Progenitor cell of endocrine pancreas (in vitro differentiated cells): ENCODE measurements around the gene DNAJC5G. TPM values are rescaled to one million over a fixed set of nuclear protein-coding genes. Genes with fewer than 3 reads are reported as not detected.

ENCODE experiments used
- DNase-seq: peaks from one replicate; pipeline ENCODE4 v3.0.0; 2021; ENCODE audit warnings: low spot score; ENCODE audit not compliant: unreplicated experiment
- H3K27ac Mint-ChIP-seq: 2 replicates; pipeline ENCODE4 v1.8.0; 2021; ENCODE audit warnings: mild to moderate bottlenecking, moderate library complexity, mixed read lengths
- H3K27me3 Mint-ChIP-seq: 2 replicates; pipeline ENCODE4 v1.8.0; 2021; ENCODE audit warnings: mixed read lengths
- H3K36me3 Mint-ChIP-seq: 2 replicates; pipeline ENCODE4 v1.8.0; 2022; ENCODE audit warnings: mixed read lengths; ENCODE audit not compliant: insufficient read depth
- H3K4me1 Mint-ChIP-seq: 2 replicates; pipeline ENCODE4 v1.8.0; 2021; ENCODE audit warnings: low read depth, mixed read lengths
- H3K4me3 Mint-ChIP-seq: 2 replicates; pipeline ENCODE4 v1.8.0; 2021; ENCODE audit warnings: low read depth, mild to moderate bottlenecking, moderate library complexity, mixed read lengths
- H3K9me3 Mint-ChIP-seq: 2 replicates; pipeline ENCODE4 v1.8.0; 2021; ENCODE audit warnings: low read depth, mixed read lengths
- total RNA-seq: library from RNA; stranded (reverse); gene quantifications from 2 replicates; pipeline ENCODE4 v1.2.1, GENCODE V29; 2021
- TF ChIP-seq, protein P1 (sequence below): fragments of 200-600 bp; sonication (generic); IDR thresholded peaks from one replicate; pipeline ENCODE4 v1.5.0; 2021; ENCODE audit warnings: antibody characterized with exemption, mild to moderate bottlenecking; ENCODE audit not compliant: unreplicated experiment

DNAJC5G gene
- total RNA-seq, 1 donor from 2014 or later, result not detected

DNA sequence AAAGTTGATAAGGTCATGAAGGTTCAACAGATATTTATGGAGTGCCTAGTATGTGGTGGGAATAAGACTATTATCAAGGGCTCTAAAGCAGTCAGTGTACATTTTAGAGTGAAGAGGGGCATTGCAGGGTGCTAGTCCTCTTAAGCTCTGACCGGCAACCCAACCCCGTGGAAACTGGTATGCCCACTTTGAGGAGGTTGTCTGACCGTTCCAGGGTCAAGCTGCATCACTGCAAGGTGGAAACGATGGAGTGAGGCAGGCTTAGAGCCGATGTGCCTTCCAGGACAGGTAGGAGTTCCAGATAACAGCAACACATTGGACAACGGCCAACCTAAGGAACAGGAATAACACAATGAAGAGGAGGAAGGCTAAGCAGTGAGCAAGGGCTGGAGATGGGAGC is 34.4 kb downstream of the DNAJC5G start:
- no peaks in the 10 kb centered on the region for H3K4me1 Mint-ChIP-seq
- TF ChIP-seq, protein P1, sequence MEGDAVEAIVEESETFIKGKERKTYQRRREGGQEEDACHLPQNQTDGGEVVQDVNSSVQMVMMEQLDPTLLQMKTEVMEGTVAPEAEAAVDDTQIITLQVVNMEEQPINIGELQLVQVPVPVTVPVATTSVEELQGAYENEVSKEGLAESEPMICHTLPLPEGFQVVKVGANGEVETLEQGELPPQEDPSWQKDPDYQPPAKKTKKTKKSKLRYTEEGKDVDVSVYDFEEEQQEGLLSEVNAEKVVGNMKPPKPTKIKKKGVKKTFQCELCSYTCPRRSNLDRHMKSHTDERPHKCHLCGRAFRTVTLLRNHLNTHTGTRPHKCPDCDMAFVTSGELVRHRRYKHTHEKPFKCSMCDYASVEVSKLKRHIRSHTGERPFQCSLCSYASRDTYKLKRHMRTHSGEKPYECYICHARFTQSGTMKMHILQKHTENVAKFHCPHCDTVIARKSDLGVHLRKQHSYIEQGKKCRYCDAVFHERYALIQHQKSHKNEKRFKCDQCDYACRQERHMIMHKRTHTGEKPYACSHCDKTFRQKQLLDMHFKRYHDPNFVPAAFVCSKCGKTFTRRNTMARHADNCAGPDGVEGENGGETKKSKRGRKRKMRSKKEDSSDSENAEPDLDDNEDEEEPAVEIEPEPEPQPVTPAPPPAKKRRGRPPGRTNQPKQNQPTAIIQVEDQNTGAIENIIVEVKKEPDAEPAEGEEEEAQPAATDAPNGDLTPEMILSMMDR, result no peak
- no peak for DNase-seq
- H3K9me3 Mint-ChIP-seq, result no peaks in the 10 kb centered on the region
- H3K36me3 Mint-ChIP-seq, result peaks cover 7% of the 10 kb centered on the region
- H3K27ac Mint-ChIP-seq, result no peak overlapping the region
- H3K27me3 Mint-ChIP-seq, result peaks cover 45% of the 10 kb centered on the region
- H3K4me3 Mint-ChIP-seq, result no peak overlapping the region

DNA sequence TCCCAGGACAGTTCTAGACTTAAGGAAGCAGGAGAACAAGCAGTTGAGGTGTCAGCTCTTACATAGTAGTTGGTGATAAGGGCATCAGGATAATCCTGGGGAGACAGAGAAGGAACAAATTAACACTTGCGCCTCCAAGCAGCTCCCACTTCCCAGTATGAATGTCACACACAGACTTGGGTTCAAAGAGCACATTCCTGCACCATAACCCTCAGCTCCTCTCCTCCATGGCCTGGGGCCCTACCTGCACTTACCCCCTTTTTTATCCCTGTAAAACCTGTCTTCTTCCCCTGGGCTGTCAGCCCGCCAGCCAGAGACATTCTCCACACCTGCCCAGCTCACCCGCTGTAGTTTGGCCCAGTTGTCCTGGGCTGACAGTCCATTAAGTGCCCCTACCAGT is 36.9 kb downstream of the DNAJC5G start:
- Mint-ChIP-seq H3K36me3 (peaks cover 7% of the 10 kb centered on the region), H3K27ac (no peak overlapping the region), H3K9me3 (no peaks in the 10 kb centered on the region), H3K27me3 (peaks cover 22% of the 10 kb centered on the region), H3K4me1 (no peaks in the 10 kb centered on the region), H3K4me3 (no peak overlapping the region)
- TF ChIP-seq, protein P1, result no peak
- no peak for DNase-seq

DNA sequence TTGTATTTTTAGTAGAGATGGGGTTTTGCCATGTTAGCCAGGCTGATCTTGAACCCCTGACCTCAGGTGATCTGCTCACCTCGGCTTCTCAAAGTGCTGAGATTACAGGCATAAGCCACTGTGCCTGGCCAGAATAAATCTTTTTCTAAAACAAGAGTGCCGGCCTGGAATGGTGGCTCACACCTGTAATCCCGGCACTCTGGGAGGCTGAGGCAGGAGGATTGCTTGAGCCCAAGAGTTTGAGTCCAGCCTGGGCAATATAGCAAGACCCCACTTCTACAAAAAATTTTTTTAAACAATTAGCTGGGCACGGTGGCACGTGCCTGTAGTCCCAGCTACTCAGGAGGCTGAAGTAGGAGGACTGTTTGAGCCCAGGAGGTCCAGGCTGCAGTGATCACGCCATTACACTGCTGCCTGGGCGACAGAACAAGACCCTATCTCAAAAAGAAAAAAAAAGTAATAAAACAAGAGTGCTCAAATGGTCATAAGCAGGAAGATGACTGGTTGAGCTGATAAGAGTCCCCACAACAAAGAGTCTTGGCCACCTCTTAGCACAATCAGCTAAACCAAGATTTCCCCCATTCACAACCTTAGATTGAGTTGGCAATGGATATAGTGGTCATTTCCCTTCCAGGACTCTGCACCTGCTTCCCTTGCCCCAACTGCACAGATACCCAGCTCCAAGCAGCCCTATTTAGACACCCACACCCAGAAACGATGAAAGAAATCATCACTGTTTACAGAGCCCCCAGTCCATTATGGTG is 38.8 kb downstream of the DNAJC5G start:
- DNase-seq, result no peak
- peaks cover 7% of the 10 kb centered on the region for H3K27me3 Mint-ChIP-seq
- no peaks in the 10 kb centered on the region for H3K9me3 Mint-ChIP-seq
- peaks cover 7% of the 10 kb centered on the region for H3K36me3 Mint-ChIP-seq
- H3K27ac Mint-ChIP-seq, result no peak overlapping the region
- H3K4me1 Mint-ChIP-seq, result no peaks in the 10 kb centered on the region
- TF ChIP-seq, protein P1, result no peak
- no peak overlapping the region for H3K4me3 Mint-ChIP-seq

DNA sequence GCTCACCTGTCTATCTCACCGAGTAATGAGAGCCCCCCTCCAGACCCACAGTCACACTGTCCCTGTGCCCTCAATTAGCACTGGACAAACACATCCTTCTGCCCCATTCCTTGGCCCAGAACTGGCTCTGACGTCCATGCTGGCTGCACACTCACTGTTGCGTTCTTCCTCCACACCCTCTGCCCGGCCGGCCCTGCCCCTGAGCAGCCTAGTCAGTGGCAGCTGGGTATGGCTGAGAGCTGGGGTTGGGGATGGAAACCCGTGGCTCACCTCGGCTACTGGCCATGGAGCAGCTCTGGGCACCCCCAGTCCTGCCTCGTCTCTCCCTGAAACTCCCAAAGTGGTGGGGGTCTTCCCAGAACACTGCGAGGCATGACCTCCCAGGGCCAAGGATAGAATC is 39.5 kb downstream of the DNAJC5G start:
- Mint-ChIP-seq H3K4me1 (no peaks in the 10 kb centered on the region), H3K27me3 (peaks cover 2% of the 10 kb centered on the region), H3K36me3 (peaks cover 5% of the 10 kb centered on the region)

DNA sequence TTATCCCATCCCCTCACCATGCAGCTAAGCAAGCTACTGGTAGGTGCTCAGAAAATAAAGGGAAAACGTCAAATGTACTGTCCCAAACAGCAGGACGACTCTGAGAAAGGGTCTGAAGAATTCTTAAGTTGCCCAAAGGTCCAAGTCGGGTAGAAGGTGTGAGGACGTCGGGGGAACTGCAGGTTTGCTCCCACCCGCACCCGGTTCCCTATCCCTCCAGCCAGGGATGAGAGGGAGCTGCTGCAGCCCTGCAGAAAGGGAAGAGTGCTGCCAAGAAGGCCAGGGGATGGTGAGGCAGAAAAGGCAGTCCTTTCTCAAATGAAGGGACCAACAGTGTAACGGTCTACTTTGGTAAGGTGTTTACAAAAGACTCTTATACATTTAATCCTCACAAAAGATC is 39.9 kb downstream of the DNAJC5G start:
- TF ChIP-seq, protein P1, result no peak
- no peaks in the 10 kb centered on the region for H3K27me3 Mint-ChIP-seq

More for the DNA sequence above, 39.5 kb downstream of the DNAJC5G start:
- H3K27ac Mint-ChIP-seq, result peak overlapping the region; percentile 28
- no peak overlapping the region for H3K4me3 Mint-ChIP-seq
- TF ChIP-seq, protein P1, result no peak
- no peak for DNase-seq
- H3K9me3 Mint-ChIP-seq, result no peaks in the 10 kb centered on the region

More for the DNA sequence above, 39.9 kb downstream of the DNAJC5G start:
- Mint-ChIP-seq H3K27ac (no peak overlapping the region), H3K36me3 (peaks cover 3% of the 10 kb centered on the region), H3K9me3 (no peaks in the 10 kb centered on the region), H3K4me1 (no peaks in the 10 kb centered on the region), H3K4me3 (no peak overlapping the region)
- no peak for DNase-seq
